HUDEP-2 (cell line): ENCODE results near the gene PLEKHG2.
A peak's percentile ranks its signal among the peaks of the same experiment; 100 is the strongest.

Source experiments
- DNase-seq, 76 experiments: peaks; one replicate each; lab custom pipeline; 2025; ENCODE audit not compliant: unreplicated experiment in 76 of 76; lab: John Stamatoyannopoulos, UW

PLEKHG2 gene

GRCh38 chr19:39405958-39406655 is 6.4 kb upstream of the PLEKHG2 start:
- peak in 48 of 76 experiments; percentile 42 to 90 (median 67) for DNase-seq

GRCh38 chr19:39406656-39407409 is 5.6 kb upstream of the PLEKHG2 start, which contains the start of gene ZFP36:
Gene ZFP36, plus strand, starts transcription at chr19:39406847. Its CDS starts 58 bp downstream, at chr19:39406905.
- DNase-seq = peak in 71 of 76 experiments; percentile 42 to 91 (median 81)

DNA sequence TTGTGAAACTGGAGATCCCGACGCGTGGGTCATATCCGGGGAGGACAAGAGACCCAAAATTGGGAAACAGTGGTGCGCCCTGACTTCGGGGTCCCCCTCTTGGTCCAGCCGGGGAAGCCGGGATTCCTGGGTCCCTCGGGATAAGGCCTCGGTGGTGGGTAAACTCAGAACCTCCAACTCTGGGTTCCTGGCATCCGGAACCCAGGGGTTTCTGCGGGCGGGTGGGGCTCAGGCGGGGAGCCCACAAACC is 5.1 kb upstream of the PLEKHG2 start:
- peak in 6 of 76 experiments; percentile 31 to 67 (median 51) for DNase-seq

DNA sequence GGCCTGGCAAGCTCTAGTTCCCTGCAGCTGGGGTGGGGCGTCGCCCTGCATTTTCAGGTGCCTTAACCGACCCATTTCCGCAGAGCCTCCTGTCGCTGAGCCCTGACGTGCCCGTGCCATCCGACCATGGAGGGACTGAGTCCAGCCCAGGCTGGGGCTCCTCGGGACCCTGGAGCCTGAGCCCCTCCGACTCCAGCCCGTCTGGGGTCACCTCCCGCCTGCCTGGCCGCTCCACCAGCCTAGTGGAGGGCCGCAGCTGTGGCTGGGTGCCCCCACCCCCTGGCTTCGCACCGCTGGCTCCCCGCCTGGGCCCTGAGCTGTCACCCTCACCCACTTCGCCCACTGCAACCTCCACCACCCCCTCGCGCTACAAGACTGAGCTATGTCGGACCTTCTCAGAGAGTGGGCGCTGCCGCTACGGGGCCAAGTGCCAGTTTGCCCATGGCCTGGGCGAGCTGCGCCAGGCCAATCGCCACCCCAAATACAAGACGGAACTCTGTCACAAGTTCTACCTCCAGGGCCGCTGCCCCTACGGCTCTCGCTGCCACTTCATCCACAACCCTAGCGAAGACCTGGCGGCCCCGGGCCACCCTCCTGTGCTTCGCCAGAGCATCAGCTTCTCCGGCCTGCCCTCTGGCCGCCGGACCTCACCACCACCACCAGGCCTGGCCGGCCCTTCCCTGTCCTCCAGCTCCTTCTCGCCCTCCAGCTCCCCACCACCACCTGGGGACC is 4.6 kb upstream of the PLEKHG2 start:
- peak in 34 of 76 experiments; percentile 20 to 65 (median 40) for DNase-seq

GRCh38 chr19:39408392-39409207 is 3.9 kb upstream of the PLEKHG2 start:
- peak in 8 of 76 experiments; percentile 26 to 40 (median 30) for DNase-seq

DNA sequence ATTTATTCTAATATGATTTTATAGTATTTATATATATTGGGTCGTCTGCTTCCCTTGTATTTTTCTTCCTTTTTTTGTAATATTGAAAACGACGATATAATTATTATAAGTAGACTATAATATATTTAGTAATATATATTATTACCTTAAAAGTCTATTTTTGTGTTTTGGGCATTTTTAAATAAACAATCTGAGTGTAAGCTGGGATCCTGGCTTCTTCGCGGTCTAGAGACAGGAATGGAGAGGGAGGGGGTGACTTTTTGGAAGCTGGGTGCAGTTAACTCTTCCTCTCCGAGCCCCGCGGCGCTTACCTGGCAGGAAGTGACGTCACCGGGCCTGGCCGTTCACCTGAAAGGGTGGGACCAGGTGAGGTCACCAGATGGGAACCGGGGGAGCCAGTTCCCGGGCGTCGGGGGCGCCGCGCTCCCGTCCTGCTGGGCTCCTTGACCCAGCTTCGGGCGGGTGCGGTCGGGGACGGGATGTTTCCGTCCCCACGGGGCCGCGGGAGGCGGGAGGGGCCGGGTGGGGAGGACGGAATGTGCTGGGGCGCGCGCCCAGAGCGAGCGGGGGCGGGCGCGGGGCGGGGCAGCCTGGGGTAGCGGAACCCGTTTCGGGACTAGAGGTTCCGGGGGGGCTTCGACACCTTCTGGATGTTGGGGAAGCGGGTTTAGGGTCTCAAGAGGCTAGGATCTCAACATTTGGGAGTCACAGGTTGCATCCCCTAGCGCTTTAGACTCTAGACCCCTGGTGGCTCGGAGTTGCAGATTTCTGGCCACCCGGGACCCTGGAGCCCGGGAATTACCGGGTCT is 3.1 kb upstream of the PLEKHG2 start:
- peak in 67 of 76 experiments; percentile 17 to 87 (median 70) for DNase-seq

DNA sequence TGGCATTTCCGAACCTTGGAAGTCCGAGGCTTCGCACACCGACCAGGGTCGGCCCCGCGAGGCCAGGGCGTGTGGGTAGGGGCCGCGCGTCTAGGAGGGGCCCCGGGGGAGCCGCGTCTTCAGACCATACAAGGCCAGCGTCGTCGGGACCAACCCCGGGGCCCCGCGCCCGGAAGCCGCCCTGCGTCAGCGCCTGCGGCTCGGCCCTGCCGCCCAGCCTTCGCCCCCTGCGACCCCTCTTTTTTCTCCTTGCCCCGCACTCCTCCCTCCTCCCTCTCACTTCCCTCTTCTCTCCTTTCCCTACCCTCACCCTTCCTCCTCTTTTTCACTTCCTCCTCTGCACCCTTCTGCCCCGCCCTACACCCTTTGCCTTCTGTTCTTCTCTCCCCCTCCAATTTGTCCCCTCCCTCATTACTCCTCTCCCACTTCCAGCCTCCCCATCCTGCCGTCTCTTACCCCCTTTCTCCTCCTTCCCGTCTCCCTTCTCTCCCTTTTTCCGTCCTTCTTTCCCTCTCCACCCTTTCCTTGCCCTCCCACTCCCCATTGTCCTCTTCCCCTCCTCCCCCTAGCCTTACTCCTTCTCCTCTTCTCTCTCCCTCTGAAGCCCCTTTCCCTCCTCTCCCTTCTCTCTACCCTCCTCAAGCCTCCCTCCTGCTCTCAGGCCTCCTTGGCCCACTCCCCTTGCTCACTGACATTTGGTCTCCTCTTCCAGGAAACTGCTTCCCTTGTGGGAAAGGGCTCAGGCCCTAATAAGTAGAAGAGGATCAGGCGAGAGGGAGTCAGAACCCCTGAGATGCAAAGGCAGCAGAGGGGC is 2.2 kb upstream of the PLEKHG2 start:
- DNase-seq = peak in 22 of 76 experiments; percentile 23 to 82 (median 49)

- DNase-seq = peak in 1 of 76 experiments; percentile 25
These were observed 1.7 kb upstream of the PLEKHG2 start for GRCh38 chr19:39410831-39411080.

- peak in 9 of 76 experiments; percentile 18 to 54 (median 40) for DNase-seq
These were observed 1.2 kb upstream of the PLEKHG2 start for GRCh38 chr19:39411081-39411831.

GRCh38 chr19:39411832-39412099 is 703 bp upstream of the PLEKHG2 start:
- peak in 74 of 76 experiments; percentile 43 to 98 (median 90) for DNase-seq

- DNase-seq = no peak
These were observed 400 bp downstream of the PLEKHG2 start for GRCh38 chr19:39412867-39413271.

DNA sequence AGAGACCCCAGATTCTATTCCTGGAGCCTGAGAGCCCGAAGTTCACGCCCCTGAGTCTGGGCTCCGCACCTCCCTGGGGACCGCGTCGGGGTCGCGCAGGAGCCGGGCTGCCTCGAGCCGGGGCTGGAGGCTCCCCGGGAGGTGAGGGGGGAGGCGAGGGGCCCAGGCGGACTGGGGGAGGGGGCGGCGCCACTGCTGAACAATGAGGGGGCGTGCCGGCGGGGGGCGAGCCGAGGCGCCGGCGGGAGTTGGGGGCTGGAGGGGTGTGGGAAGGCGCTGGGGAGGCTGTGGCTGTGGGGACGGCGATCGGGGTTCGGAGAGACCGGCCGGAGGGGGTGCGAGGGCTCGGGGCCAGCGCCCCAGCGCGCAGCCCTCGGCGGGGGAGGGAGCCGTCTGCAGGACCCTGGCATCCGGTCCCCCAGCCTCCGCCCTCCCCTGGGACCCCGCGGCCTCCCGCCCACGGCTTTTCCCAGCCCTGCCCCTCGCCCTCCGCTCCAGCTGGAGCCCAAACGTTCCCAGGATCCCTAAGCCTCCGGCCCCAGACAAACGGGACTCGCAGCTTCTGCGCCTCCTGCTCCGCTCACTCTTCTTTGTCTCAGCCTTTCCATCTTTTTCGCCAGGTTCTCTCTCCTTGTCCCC is 922 bp downstream of the PLEKHG2 start:
- DNase-seq = no peak

GRCh38 chr19:39413911-39414608 is 1.6 kb downstream of the PLEKHG2 start:
- no peak for DNase-seq

GRCh38 chr19:39415111-39416046 is 2.9 kb downstream of the PLEKHG2 start:
- DNase-seq = no peak

GRCh38 chr19:39416152-39417120 is 4.0 kb downstream of the PLEKHG2 start:
- DNase-seq = no peak
